GM12874 (cell line): ENCODE data around the gene ETS1.

ENCODE experiments used
- TF ChIP-seq, protein P1 (sequence below): IDR thresholded peaks from 2 replicates; pipeline ENCODE4 v1.5.1; 2011; ENCODE audit warnings: low read depth, mild to moderate bottlenecking, control low read depth, low read length, moderate library complexity; ENCODE audit not compliant: insufficient read depth

ETS1 gene

DNA sequence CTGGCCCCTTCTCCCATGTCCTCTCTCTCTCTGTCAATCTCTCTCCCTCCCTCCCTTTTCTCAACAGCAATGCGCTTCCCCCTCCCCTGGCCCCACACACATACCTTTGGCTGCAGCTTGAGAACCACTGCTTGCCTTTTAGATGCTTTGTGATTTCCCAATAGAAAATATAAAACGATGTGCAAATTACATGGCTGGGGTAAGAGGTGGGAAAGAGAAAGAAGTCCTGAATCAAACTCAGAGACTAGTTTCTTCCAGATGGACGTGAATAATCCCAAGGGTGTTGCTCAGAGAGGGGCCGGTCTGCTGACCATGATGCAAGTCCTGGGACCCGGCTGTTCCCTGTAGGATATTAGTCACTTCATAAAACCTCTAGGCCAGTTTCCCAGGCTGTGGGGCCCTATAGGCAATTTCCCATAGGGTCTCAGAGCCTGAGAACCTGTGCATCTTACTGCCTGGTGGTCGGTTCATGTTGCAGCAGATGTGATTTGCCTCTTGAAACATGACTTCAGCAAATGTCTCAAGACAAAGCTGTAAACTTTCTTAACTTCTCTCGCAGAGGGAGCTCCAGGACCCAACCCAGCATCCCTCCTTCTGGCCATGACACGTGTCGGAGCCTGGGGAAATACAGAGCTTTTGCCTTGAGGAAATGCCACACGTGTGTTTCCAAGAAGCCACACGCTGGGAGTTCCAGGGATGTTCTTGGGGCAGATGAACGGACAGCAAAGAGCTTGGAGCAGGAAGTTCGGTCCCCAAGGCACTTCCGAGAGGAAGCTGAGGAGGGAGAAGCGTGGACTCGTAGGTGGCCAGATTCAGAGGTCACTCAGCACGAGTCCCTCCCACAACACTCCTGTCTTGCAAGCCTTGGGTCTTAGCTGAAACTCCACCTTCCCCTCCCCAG is 34.5 kb upstream of the ETS1 start:
- TF ChIP-seq, protein P1, sequence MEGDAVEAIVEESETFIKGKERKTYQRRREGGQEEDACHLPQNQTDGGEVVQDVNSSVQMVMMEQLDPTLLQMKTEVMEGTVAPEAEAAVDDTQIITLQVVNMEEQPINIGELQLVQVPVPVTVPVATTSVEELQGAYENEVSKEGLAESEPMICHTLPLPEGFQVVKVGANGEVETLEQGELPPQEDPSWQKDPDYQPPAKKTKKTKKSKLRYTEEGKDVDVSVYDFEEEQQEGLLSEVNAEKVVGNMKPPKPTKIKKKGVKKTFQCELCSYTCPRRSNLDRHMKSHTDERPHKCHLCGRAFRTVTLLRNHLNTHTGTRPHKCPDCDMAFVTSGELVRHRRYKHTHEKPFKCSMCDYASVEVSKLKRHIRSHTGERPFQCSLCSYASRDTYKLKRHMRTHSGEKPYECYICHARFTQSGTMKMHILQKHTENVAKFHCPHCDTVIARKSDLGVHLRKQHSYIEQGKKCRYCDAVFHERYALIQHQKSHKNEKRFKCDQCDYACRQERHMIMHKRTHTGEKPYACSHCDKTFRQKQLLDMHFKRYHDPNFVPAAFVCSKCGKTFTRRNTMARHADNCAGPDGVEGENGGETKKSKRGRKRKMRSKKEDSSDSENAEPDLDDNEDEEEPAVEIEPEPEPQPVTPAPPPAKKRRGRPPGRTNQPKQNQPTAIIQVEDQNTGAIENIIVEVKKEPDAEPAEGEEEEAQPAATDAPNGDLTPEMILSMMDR, result no peak

DNA sequence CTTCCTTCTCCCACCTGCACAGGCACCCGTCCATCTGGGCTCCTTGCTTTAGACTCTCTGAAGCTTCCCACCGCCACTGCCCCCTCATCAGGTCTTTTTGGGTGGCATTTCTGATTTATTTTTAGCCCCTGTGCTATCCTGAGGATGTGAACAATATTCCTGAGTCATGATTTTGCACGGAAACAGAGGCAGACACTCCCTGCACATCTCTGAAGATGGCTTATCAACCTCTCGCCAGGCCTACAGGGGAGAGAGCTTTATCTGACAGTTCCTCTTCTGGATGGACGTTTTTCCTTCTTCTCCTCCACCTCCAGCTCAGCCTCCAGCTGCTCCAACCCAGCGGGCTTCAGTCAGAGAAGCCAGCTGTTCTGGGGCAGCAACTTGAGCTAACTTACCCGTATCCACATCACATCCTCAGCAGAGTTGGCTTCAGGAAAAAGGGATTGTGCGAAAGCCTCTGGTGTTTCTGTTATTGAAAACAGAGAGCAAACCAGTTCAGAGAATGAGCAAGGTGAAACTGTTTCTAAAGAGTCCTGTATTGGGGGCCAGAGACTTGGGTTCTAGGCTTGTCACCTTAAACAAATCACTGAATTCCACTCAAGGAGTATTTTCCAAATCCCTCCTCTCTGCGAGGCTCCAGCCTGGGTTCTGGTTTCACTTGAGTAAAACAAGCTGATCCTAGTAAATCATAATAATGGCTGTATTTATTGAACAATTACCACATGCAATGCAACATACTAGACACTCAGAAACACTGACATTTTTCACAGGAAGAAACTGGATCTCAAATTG is 33.1 kb upstream of the ETS1 start:
- TF ChIP-seq, protein P1, result no peak

DNA sequence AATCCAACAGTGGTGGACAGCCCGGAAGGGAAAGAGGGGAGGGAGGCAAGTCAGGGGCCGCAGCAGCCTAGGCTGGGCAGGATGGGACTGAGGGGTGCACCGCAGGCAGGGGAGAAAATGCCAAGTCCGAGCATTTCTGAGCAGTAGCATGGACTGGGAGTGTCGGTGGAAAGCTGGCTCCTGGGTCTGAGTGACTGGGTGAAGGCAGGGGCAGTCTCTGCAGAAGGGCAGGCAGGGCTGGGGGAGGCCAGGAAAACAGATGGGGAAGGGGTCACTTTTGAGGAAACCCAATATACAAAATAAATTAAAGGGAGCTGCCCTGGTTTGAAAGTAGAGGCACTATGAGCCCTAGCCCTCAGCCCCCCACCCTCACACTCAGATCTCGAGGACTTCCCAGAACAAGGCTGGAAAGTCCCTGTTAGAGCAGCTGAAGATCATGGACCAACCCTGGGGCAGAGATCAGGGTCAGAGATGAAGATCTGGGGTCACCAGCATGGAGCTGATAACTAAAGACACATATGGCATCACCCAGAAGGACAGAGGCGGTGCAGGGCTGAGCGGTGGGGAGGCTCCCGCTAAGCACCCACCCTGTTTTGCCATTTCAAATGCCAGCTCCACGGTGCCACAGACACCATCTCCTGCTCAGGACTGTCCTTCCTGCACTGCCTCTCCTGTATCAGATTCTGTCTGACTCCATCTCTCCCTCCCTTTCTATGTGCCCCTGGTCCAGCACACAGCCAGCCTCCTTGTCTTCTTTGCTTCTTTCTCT is 32.4 kb upstream of the ETS1 start:
- TF ChIP-seq, protein P1, result no peak

DNA sequence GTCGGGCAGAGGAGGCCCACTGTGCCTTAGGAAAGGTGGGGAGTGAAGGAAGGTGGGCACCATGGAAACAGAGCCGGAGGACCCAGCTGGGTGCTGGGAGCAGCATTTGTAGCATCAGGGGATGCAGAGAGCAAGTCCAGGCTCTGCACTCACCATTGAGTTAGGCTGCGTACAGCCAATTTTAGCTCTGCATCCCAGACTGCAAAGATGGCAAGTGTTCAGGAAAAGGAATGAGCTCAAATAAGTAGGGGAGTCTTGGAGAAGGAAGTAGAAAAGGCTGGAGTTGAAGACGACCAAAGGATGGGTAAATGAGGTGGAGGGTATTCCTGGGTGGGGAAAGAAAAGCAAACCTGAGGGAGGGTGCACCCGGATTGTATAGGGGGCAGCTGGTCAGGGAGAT is 31.6 kb upstream of the ETS1 start:
- TF ChIP-seq, protein P1, result no peak

DNA sequence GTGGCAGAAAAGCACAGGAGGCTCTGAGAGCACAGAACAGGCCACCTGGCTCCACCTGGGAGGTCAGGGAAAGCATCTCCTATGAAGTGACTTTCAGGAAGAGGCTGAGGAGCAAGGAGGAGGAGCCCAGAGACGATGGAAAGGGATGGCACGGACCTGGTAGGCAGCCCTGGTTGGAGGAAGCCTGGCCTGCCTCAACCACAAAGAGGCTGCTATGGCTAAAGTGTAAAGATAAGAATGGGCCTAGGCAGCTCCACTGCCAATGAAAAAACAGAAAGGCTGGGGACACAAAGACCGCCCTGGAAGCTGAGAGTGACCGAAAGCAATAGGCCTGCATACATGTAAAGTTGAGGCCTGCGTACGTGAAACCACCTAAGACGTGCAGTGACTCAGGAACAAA is 31.2 kb upstream of the ETS1 start:
- TF ChIP-seq, protein P1, result no peak

DNA sequence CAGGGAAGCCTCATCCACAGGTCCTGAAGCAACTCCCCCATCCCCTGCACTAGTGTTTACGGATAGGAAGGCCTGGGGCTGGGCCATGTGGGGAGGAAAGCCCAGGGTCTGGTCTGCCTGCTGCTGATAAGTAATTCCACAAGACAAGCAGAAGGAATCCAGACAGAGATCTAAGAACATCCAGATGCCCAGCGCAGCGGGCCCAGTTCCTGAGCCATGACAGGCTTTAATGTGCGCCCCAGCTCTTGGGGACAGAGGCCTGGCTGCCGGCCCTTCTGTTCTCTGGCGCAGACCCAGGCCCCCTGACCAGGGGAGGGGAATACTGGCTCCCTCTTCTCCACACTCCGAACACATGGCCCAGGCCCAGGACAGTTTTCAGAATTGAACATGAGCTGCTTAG is 28.8 kb upstream of the ETS1 start:
- TF ChIP-seq, protein P1, result no peak

DNA sequence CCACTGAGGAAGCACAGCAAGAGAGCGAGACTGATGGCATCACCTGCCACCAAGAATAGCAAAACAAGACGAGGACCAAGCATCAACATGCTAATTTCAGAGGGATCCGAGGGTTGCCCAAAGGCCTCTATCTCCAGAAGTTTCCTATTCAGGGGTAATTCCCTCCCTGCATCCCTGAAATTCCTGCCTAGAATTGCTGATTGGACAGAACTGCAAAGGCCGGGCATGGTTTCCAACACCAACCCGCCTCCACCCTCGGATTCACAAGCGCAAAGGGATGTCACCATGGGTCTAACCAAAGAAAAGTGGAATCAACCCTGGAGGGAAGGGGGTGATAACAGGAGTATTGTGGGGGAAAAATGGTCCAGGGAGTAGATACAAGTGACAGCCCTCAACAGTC is 28.3 kb upstream of the ETS1 start:
- TF ChIP-seq, protein P1, result no peak
